ENCODE measurements around the gene KRT6C. TPM values are rescaled to one million over a fixed set of nuclear protein-coding genes. Genes with fewer than 3 reads are reported as not detected.
"Not testable (repeated sequence)": the region's sequence is repeated elsewhere in the genome, so short reads cannot be mapped to it uniquely, and the experiment has no call there.

The KRT6C gene
- total RNA-seq, 1 donor from 2014 or later = not detected

DNA sequence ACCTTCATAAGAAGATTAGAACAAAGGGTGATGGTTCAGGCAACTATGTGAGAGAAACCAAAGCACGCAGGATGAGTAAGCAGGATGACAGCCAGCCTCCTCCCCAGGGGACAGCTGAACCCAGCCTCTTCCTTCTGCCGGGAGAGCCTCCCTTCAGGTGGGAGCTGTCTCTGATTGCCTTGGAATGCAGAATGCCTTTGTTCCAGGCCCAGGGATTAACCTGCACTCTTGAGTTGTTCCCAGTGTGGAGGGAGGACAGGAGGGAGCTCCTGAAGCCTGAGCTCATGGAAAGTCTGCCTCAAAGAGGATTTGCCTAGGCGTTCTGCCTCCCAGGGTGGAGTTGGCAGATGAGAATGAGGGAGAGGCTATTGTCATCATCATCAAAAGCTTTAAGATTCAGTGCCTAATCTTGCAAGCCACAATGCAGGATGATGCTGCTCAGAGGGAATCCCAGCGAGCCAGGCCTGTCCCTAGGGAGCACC lies 23.0 kb upstream of the KRT6C start:
- Mint-ChIP-seq H3K4me1 (no peaks in the 10 kb centered on the region), H3K4me3 (no peak overlapping the region), H3K36me3 (ENCODE audit: low read depth) (no peaks in the 10 kb centered on the region), H3K27ac (ENCODE audit: unreplicated experiment) (no peak overlapping the region), H3K27me3 (ENCODE audit: low read depth) (peaks cover 30% of the 10 kb centered on the region), H3K9me3 (no peaks in the 10 kb centered on the region)
- DNase-seq (ENCODE audit: low read depth, low spot score) = no peak
- TF ChIP-seq CTCF (conservative IDR thresholded peaks at IDR 0.05) = no peak

DNA sequence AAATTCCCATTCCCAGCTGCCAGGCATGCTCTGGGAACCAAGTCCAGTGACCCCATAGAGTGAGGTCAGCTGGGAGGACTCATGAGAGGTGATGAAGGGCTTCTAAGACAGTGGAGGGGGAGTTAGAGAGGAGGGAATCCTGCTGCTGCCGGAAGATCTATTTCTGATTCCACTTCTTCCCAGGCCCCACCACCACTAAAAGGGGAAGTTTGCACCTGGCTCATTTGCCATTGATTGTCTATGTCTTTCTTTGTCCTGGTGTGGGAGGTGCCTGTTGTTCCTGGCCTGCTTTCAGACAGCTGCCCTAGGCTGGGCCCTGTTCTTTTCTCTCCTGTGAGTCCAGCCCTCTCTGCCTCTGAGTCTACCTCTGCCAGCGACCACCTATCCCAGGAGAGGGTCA lies 22.4 kb upstream of the KRT6C start:
- Mint-ChIP-seq H3K36me3 (ENCODE audit: low read depth) (no peaks in the 10 kb centered on the region), H3K27me3 (ENCODE audit: low read depth) (peaks cover 35% of the 10 kb centered on the region), H3K4me1 (no peaks in the 10 kb centered on the region), H3K9me3 (no peaks in the 10 kb centered on the region), H3K4me3 (no peak overlapping the region), H3K27ac (ENCODE audit: unreplicated experiment) (no peak overlapping the region)
- DNase-seq (ENCODE audit: low read depth, low spot score) = no peak
- TF ChIP-seq CTCF (conservative IDR thresholded peaks at IDR 0.05) = no peak

DNA sequence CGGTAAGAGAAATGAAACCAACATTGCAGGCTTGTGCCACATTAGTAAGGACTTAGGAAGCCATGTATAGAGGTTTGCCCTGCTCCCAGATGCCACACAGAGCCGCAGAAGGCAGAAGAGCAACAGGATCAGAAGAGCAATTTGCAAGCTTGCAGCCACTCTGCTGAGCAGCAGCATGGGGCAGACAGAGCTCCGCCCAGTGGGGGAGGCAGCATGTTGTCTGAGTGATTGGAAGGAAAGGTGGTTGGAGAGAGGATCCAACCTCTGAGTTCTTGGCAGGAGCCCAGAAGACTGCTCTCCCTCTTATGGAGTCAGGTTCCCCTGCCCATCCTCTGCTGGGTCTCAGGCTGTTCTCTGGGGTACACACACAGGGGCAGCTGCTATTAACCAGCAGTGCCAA lies 21.8 kb upstream of the KRT6C start:
- Mint-ChIP-seq H3K27ac (ENCODE audit: unreplicated experiment) (no peak overlapping the region), H3K27me3 (ENCODE audit: low read depth) (peaks cover 40% of the 10 kb centered on the region), H3K36me3 (ENCODE audit: low read depth) (no peaks in the 10 kb centered on the region), H3K4me1 (no peaks in the 10 kb centered on the region), H3K9me3 (no peaks in the 10 kb centered on the region), H3K4me3 (no peak overlapping the region)
- TF ChIP-seq CTCF (conservative IDR thresholded peaks at IDR 0.05) = no peak
- DNase-seq (ENCODE audit: low read depth, low spot score) = no peak

GRCh38 chr12:52494518-52494917 lies 20.9 kb upstream of the KRT6C start:
- no peak overlapping the region for H3K27ac Mint-ChIP-seq (ENCODE audit: unreplicated experiment)
- no peak for DNase-seq (ENCODE audit: low read depth, low spot score)
- H3K27me3 Mint-ChIP-seq (ENCODE audit: low read depth) = peaks cover 45% of the 10 kb centered on the region
- H3K36me3 Mint-ChIP-seq (ENCODE audit: low read depth) = no peaks in the 10 kb centered on the region
- no peak for TF ChIP-seq CTCF (conservative IDR thresholded peaks at IDR 0.05)
- no peaks in the 10 kb centered on the region for H3K9me3 Mint-ChIP-seq
- no peak overlapping the region for H3K4me3 Mint-ChIP-seq
- H3K4me1 Mint-ChIP-seq = no peaks in the 10 kb centered on the region

DNA sequence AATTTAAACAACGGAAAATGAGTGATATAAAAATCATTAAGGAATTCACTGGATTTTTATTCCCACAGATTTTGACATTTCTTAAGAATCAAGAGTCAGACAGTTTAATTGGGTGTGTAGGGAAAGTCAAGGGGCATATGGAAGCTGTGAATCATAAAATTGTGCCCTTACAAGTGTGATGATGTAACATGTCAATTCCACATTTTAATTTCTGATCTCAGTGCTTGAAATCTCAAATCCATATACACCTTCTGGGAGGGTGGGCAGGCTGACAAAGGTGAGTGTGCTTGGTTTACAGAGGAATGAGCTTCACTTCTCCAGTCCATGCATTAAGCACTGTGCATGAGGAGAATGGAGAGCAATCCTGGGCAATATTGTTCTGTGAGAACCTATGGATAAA lies 20.5 kb upstream of the KRT6C start:
- peaks cover 45% of the 10 kb centered on the region for H3K27me3 Mint-ChIP-seq (ENCODE audit: low read depth)
- no peaks in the 10 kb centered on the region for H3K4me1 Mint-ChIP-seq
- H3K4me3 Mint-ChIP-seq = no peak overlapping the region
- no peak overlapping the region for H3K27ac Mint-ChIP-seq (ENCODE audit: unreplicated experiment)
- TF ChIP-seq CTCF (conservative IDR thresholded peaks at IDR 0.05) = no peak
- H3K9me3 Mint-ChIP-seq = no peaks in the 10 kb centered on the region
- H3K36me3 Mint-ChIP-seq (ENCODE audit: low read depth) = no peaks in the 10 kb centered on the region
- DNase-seq (ENCODE audit: low read depth, low spot score) = no peak

DNA sequence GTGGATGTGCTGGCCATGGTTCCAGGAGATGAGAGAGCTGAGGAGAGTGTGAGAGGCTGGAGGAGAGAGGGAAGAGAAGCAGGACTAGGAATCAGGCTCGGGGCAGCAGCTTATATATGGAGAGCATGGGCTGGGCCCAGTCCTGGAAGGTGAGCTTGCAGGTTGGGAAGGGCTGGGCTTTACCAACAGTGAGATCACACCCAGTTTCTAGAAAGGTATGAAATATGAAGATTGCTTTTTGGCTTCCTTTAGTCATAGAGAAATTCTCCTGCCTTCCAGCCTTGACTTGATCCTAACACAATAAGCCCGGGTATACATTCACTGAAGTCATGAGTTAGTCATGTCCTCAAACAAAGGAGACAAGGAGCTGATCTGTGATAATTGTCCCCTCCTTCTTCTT lies 19.6 kb upstream of the KRT6C start, which contains the start of gene KRT6A:
TSS of gene KRT6A (minus strand) at position 86 of the 400 bp plus-strand sequence. CDS start at position 17, 69 bp downstream.
- Mint-ChIP-seq H3K27me3 (ENCODE audit: low read depth) (peaks cover 49% of the 10 kb centered on the region), H3K36me3 (ENCODE audit: low read depth) (no peaks in the 10 kb centered on the region), H3K27ac (ENCODE audit: unreplicated experiment) (no peak within 1 kb of the TSS), H3K9me3 (no peaks in the 10 kb centered on the region), H3K4me1 (no peaks in the 10 kb centered on the region), H3K4me3 (no peak within 1 kb of the TSS)
- no peak for TF ChIP-seq CTCF (conservative IDR thresholded peaks at IDR 0.05)
- no peak for DNase-seq (ENCODE audit: low read depth, low spot score)

- H3K27me3 Mint-ChIP-seq (ENCODE audit: low read depth) = peaks cover 46% of the 10 kb centered on the region
- H3K9me3 Mint-ChIP-seq; H3K27ac Mint-ChIP-seq (ENCODE audit: unreplicated experiment); H3K4me1 Mint-ChIP-seq; H3K4me3 Mint-ChIP-seq; DNase-seq (ENCODE audit: low read depth, low spot score); H3K36me3 Mint-ChIP-seq (ENCODE audit: low read depth): not testable (repeated sequence)
Measured at GRCh38 chr12:52492405-52492804, 18.8 kb upstream of the KRT6C start.

- DNase-seq (ENCODE audit: low read depth, low spot score); H3K36me3 Mint-ChIP-seq (ENCODE audit: low read depth); H3K27ac Mint-ChIP-seq (ENCODE audit: unreplicated experiment); H3K4me1 Mint-ChIP-seq; H3K4me3 Mint-ChIP-seq; H3K9me3 Mint-ChIP-seq: not testable (repeated sequence)
- peaks cover 50% of the 10 kb centered on the region for H3K27me3 Mint-ChIP-seq (ENCODE audit: low read depth)
Measured at GRCh38 chr12:52491495-52491894, 17.9 kb upstream of the KRT6C start.

Measured in neural crest cell (in vitro differentiated cells).